Measurements from ENCODE around the gene REPIN1. TPM values are rescaled to one million over a fixed set of nuclear protein-coding genes. Genes with fewer than 3 reads are reported as not detected.

Gene REPIN1
- total RNA-seq, 3 donors from 2014 or later, result 151 to 228 (median 202) TPM

DNA sequence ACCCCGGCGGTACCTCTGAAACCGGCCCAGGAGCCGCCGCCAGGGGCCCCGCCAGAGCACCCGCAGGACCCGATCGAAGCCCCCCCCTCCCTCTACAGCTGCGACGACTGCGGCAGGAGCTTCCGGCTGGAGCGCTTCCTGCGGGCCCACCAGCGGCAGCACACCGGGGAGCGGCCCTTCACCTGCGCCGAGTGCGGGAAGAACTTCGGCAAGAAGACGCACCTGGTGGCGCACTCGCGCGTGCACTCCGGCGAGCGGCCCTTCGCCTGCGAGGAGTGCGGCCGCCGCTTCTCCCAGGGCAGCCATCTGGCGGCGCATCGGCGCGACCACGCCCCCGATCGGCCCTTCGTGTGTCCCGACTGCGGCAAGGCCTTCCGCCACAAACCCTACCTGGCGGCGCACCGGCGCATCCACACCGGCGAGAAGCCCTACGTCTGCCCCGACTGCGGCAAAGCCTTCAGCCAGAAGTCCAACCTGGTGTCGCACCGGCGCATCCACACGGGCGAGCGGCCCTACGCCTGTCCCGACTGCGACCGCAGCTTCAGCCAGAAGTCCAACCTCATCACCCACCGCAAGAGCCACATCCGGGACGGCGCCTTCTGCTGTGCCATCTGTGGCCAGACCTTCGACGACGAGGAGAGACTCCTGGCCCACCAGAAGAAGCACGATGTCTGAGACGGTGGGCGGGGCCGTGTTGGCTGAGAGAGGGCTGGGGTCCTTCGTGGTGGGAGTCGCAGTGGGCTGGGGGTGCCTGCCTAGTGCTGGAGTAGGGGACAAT, 3.8 kb downstream of the REPIN1 start:
- intact Hi-C loops (cut with DNase I, micrococcal nuclease), result no loop called here
- ATAC-seq, result peak; percentile 34

DNA sequence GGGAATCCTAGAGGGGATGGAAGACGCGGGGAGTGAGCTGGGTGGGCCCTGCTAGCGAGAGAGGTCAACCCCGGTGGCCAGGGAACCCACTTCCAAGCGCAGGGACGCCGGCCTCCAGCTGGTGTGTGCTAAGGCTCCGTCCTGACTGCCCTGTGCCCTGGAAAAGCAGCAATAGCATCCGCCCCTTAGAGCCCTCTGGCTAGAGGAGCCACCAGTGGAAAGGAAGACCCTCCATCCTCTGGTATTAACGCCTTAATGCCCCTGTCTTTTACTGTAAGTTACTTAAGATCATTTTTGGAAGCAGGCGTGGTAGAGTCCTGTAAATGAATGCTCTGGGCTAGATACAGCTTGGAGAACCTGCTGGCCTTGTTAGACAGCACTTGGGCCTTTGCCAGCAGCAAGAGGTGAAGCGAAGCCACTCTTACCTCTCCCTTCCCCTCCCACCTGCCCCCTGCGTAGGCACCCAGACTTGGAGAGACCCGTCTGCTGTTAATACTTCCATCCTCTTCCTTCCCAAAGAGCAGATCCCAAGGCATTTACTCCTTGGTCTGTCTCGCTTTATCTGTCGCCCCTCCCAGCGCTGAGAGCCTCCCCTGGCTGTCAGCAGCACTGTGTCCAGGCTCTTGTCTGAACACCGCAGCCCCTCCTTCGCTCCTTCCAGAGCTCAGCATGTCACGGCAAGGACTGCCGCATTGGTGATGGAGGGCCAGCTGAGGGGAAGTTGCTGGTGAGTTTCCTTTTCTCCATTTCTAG, 4.6 kb downstream of the REPIN1 start:
- no peaks in the 10 kb centered on the region for H3K36me3 ChIP-seq (ENCODE audit: low read depth)
- H3K9me3 ChIP-seq, result no peaks in the 10 kb centered on the region
- H3K4me3 ChIP-seq, result no peak overlapping the region
- TF ChIP-seq, protein P1, sequence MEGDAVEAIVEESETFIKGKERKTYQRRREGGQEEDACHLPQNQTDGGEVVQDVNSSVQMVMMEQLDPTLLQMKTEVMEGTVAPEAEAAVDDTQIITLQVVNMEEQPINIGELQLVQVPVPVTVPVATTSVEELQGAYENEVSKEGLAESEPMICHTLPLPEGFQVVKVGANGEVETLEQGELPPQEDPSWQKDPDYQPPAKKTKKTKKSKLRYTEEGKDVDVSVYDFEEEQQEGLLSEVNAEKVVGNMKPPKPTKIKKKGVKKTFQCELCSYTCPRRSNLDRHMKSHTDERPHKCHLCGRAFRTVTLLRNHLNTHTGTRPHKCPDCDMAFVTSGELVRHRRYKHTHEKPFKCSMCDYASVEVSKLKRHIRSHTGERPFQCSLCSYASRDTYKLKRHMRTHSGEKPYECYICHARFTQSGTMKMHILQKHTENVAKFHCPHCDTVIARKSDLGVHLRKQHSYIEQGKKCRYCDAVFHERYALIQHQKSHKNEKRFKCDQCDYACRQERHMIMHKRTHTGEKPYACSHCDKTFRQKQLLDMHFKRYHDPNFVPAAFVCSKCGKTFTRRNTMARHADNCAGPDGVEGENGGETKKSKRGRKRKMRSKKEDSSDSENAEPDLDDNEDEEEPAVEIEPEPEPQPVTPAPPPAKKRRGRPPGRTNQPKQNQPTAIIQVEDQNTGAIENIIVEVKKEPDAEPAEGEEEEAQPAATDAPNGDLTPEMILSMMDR (IDR thresholded peaks at IDR 0.05), result no peak
- DNase-seq (peak in 2 of 3 donors; percentile 64 to 71), ATAC-seq (no peak)
- intact Hi-C loops (cut with DNase I, micrococcal nuclease), result no loop called here
- peaks cover 57% of the 10 kb centered on the region for H3K4me1 ChIP-seq (ENCODE audit: low read depth)

More for the DNA sequence above, 3.8 kb downstream of the REPIN1 start:
- no peak overlapping the region for H3K4me3 ChIP-seq
- no peaks in the 10 kb centered on the region for H3K36me3 ChIP-seq (ENCODE audit: low read depth)
- DNase-seq, result peak; percentile 74 to 82 (median 82)
- no peaks in the 10 kb centered on the region for H3K9me3 ChIP-seq
- TF ChIP-seq, protein P1 (IDR thresholded peaks at IDR 0.05), result no peak
- peaks cover 60% of the 10 kb centered on the region for H3K4me1 ChIP-seq (ENCODE audit: low read depth)

GRCh38 chr7:150374026-150374425, 5.4 kb downstream of the REPIN1 start:
- Histone ChIP-seq H3K36me3 (ENCODE audit: low read depth) (no peaks in the 10 kb centered on the region), H3K4me1 (ENCODE audit: low read depth) (peaks cover 57% of the 10 kb centered on the region), H3K9me3 (no peaks in the 10 kb centered on the region), H3K4me3 (no peak overlapping the region)
- TF ChIP-seq, protein P1 (IDR thresholded peaks at IDR 0.05), result no peak
- no peak for ATAC-seq
- DNase-seq, result no peak
- intact Hi-C loops (cut with DNase I, micrococcal nuclease), result no loop called here

DNA sequence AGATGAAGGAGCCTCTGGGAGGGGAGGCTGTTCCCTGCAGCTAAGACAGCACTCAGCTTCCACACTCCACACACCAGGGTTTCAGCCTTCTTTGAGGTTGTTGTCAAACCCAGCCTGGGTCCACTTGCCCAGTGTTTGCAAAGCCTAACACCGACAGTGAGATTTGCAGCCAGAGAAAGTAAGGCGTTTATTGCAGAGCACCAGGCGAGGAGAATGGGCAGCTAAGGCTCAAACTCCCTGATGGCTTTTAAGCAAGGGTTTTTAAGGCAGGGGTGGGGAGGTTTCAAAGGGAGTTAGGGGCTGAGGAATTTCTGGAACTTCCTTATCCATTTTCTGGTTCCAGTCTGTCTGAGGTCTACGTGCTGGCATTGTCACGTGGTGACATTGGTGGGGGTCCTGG, 5.8 kb downstream of the REPIN1 start:
- intact Hi-C loops (cut with DNase I, micrococcal nuclease), result no loop called here
- DNase-seq (no peak), ATAC-seq (no peak)
- no peaks in the 10 kb centered on the region for H3K36me3 ChIP-seq (ENCODE audit: low read depth)
- no peak overlapping the region for H3K4me3 ChIP-seq
- TF ChIP-seq, protein P1 (IDR thresholded peaks at IDR 0.05), result no peak
- no peaks in the 10 kb centered on the region for H3K9me3 ChIP-seq
- H3K4me1 ChIP-seq (ENCODE audit: low read depth), result peaks cover 54% of the 10 kb centered on the region

GRCh38 chr7:150375662-150376521, 7.3 kb downstream of the REPIN1 start:
- no peaks in the 10 kb centered on the region for H3K9me3 ChIP-seq
- no peaks in the 10 kb centered on the region for H3K36me3 ChIP-seq (ENCODE audit: low read depth)
- TF ChIP-seq, protein P1 (IDR thresholded peaks at IDR 0.05), result no peak
- H3K4me1 ChIP-seq (ENCODE audit: low read depth), result peaks cover 52% of the 10 kb centered on the region
- ATAC-seq (peak; percentile 3), DNase-seq (peak in 2 of 3 donors; percentile 12 to 77)
- no peak overlapping the region for H3K4me3 ChIP-seq
- intact Hi-C loops (cut with DNase I, micrococcal nuclease), result no loop called here

All from mucosa of descending colon (tissue), 3 donors.